Caco-2 (cell line): ENCODE measurements around the gene RLN3. TPM values are rescaled to one million over a fixed set of nuclear protein-coding genes. Genes with fewer than 3 reads are reported as not detected.

Experiments
- BruUV-seq: library from RNA; stranded (reverse); fragments of 400-500 nt; replicated peaks from 2 replicates; lab custom pipeline; 2021; lab: Mats Ljungman, UMichigan
- CTCF ChIA-PET: fragments of 300-600 bp; sonication (Branson Sonifier 250); formaldehyde crosslinking; loops from one replicate; lab custom pipeline; 2022; ENCODE audit warnings: antibody characterized with exemption; lab: Charles Lee
- POLR2A ChIA-PET: fragments of 300-600 bp; sonication (Branson Sonifier 250); formaldehyde crosslinking; loops from one replicate; lab custom pipeline; 2022; ENCODE audit warnings: antibody characterized with exemption; lab: Charles Lee
- DNase-seq, 2 experiments: peaks; one replicate each; pipeline versions ENCODE4 v3.0.0 to v3.0.0-alpha.2; 2020 to 2022
- H3K27me3 ChIP-seq: replicated peaks from 2 replicates; pipeline ENCODE4 v1.6.0; 2011; ENCODE audit warnings: low read length; ENCODE audit not compliant: control insufficient read depth, insufficient read depth
- H3K36me3 ChIP-seq: 2 replicates; pipeline ENCODE4 v1.5.1; 2011; ENCODE audit warnings: low read length; ENCODE audit not compliant: control insufficient read depth, insufficient read depth
- H3K4me1 ChIP-seq: fragments of 250-450 bp; sonication (Bioruptor Pico); 2 replicates; pipeline ENCODE4 v1.5.1; 2020; ENCODE audit warnings: mild to moderate bottlenecking
- H3K4me3 ChIP-seq: 2 replicates; pipeline ENCODE4 v1.5.1; 2011; ENCODE audit warnings: low read depth, mild to moderate bottlenecking, control low read depth, low read length
- H3K9me3 ChIP-seq: fragments of 250-450 bp; sonication (Bioruptor Pico); 2 replicates; pipeline ENCODE4 v1.5.1; 2020; ENCODE audit warnings: mild to moderate bottlenecking, moderate library complexity
- H3K27ac Mint-ChIP-seq: one replicate; pipeline ENCODE4 v1.8.0; 2022; ENCODE audit warnings: mixed read lengths; ENCODE audit not compliant: unreplicated experiment
- H3K27me3 Mint-ChIP-seq: one replicate; pipeline ENCODE4 v1.8.0; 2022; ENCODE audit warnings: mixed read lengths; ENCODE audit not compliant: insufficient read depth, unreplicated experiment
- H3K36me3 Mint-ChIP-seq: one replicate; pipeline ENCODE4 v1.8.0; 2022; ENCODE audit warnings: mild to moderate bottlenecking, mixed read lengths; ENCODE audit not compliant: insufficient read depth, unreplicated experiment
- H3K4me1 Mint-ChIP-seq: one replicate; pipeline ENCODE4 v1.8.0; 2022; ENCODE audit warnings: low read depth, mixed read lengths; ENCODE audit not compliant: unreplicated experiment
- H3K4me3 Mint-ChIP-seq: one replicate; pipeline ENCODE4 v1.8.0; 2022; ENCODE audit warnings: mild to moderate bottlenecking, moderate library complexity, mixed read lengths; ENCODE audit not compliant: unreplicated experiment
- H3K9me3 Mint-ChIP-seq: one replicate; pipeline ENCODE4 v1.8.0; 2022; ENCODE audit warnings: mixed read lengths; ENCODE audit not compliant: unreplicated experiment
- CTCF ChIP-seq, 2 experiments: fragments of 200-600 bp in 1 of 2; IDR thresholded peaks; 1 replicate in 1 of 2; 2 replicates in 1 of 2; pipeline versions ENCODE4 v1.5.1 to v1.8.0; 2011 to 2022; ENCODE audit warnings: antibody characterized with exemption in 1 of 2, control low read depth in 1 of 2, inconsistent platforms in 1 of 2, low read depth in 1 of 2, low read length in 1 of 2, mild to moderate bottlenecking in 1 of 2, moderate library complexity in 1 of 2; ENCODE audit not compliant: insufficient read depth in 1 of 2, severe bottlenecking in 1 of 2, unreplicated experiment in 1 of 2
- intact Hi-C: fragments of 100-400 bp; cut with micrococcal nuclease; formaldehyde crosslinking; loops from one replicate; pipeline ENCODE4 v1.10.0; 2022; ENCODE audit not compliant: unreplicated experiment
- total RNA-seq: library from RNA; stranded (reverse); gene quantifications from 2 replicates; pipeline ENCODE4 v1.2.3, GENCODE V29; 2022

Gene RLN3
- total RNA-seq, 1 experiment from 2014 or later = not detected

- CTCF ChIA-PET = no interaction called here
- no peaks in the 10 kb centered on the region for H3K27me3 Mint-ChIP-seq
- no peaks in the 10 kb centered on the region for H3K36me3 Mint-ChIP-seq
- POLR2A ChIA-PET = no interaction called here
- Histone ChIP-seq H3K9me3 (no peaks in the 10 kb centered on the region), H3K4me1 (no peaks in the 10 kb centered on the region), H3K27me3 (no peaks in the 10 kb centered on the region), H3K4me3 (no peak overlapping the region), H3K36me3 (no peaks in the 10 kb centered on the region; the same call in 1 of the 2 replicates)
- no peaks in the 10 kb centered on the region for H3K4me1 Mint-ChIP-seq
- no peak overlapping the region for H3K4me3 Mint-ChIP-seq
- H3K27ac Mint-ChIP-seq = no peak overlapping the region
- no TSS peak for BruUV-seq
- TF ChIP-seq CTCF (IDR thresholded peaks at IDR 0.05; ENCODE audit: insufficient read depth in 1 of 2, low read depth in 1 of 2, low read length in 1 of 2, severe bottlenecking in 1 of 2, unreplicated experiment in 1 of 2) = no peak
- intact Hi-C loops = no loop called here
- H3K9me3 Mint-ChIP-seq = no peaks in the 10 kb centered on the region
- no peak for DNase-seq
Measured at GRCh38 chr19:13999085-13999484, 28.9 kb upstream of the RLN3 start.

DNA sequence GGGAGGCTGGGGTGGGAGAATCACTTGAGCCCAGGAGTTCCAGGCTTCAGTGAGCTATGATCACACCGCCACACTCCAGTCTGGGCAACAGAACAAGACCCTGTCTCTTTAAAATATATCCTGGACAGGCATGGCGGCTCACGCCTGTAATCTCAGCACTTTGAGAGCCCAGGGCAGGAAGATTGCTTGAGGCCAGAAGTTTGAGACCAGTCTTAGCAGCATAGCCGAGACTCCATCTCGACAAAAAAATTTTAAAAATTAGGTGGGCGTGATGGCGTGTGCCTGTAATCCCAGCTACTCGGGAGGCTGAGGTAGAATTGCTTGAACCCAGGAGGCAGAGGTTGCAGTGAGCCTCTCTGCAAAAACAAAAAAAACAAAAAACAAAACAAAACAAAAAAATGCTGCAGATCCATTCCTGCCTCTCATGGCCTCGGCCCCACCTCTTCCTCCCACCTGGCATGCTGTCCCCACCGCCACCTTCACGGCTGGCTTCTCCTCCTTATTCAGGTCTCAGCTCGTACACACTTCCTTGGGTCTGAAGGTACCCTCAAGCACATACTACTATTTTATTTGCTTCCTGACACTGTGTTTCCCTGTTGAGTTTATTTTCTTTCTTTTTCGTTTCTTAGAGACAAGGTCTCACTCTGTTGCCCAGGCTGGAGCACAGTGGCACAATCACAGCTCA, 27.1 kb upstream of the RLN3 start:
- Mint-ChIP-seq H3K27ac (no peak overlapping the region), H3K27me3 (no peaks in the 10 kb centered on the region), H3K9me3 (no peaks in the 10 kb centered on the region), H3K36me3 (peaks cover 11% of the 10 kb centered on the region), H3K4me1 (no peaks in the 10 kb centered on the region), H3K4me3 (no peak overlapping the region)
- intact Hi-C loops = no loop called here
- Histone ChIP-seq H3K4me1 (no peaks in the 10 kb centered on the region), H3K36me3 (no peaks in the 10 kb centered on the region; the same call in 1 of the 2 replicates), H3K9me3 (no peaks in the 10 kb centered on the region), H3K27me3 (no peaks in the 10 kb centered on the region), H3K4me3 (no peak overlapping the region)
- CTCF ChIA-PET = no interaction called here
- POLR2A ChIA-PET = no interaction called here
- no peak for DNase-seq
- BruUV-seq = no TSS peak
- TF ChIP-seq CTCF (IDR thresholded peaks at IDR 0.05; ENCODE audit: insufficient read depth in 1 of 2, low read depth in 1 of 2, low read length in 1 of 2, severe bottlenecking in 1 of 2, unreplicated experiment in 1 of 2) = no peak

DNA sequence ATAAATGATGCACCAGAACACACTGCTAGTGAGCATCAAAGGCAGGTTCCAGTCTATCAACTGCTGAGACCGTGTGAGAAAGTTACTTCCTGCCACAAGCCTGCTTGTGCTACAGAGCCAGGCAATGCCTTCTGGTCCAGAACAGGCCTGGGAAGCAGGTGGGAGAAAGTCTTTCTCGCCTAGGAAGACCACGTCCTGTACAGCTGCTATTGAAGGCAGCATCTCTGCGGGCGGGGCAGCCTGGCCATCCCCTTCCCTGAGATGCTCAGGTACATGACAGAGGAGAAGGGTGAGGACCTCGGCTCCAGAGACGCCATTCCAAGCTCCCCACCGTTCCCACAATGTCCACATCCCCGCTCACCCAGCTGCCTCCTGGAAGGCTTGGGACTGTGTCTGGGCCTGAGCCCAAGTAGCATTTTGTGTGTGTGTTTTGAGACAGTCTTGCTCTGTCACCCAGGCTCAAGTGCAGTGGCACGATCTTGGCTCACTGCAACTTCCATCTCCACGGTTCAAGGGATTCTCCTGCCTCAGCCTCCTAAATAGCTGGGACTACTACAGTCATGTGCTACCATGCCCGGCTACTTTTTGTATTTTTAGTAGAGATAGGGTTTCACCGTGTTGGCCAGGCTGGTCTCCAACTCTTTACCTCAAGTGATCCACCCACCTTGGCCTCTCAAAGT, 25.2 kb upstream of the RLN3 start:
- H3K27me3 ChIP-seq = no peaks in the 10 kb centered on the region
- POLR2A ChIA-PET = no interaction called here
- H3K36me3 Mint-ChIP-seq = peaks cover 25% of the 10 kb centered on the region
- H3K27ac Mint-ChIP-seq = no peak overlapping the region
- no peaks in the 10 kb centered on the region for H3K4me1 Mint-ChIP-seq
- H3K9me3 Mint-ChIP-seq = no peaks in the 10 kb centered on the region
- CTCF ChIA-PET = no interaction called here
- TF ChIP-seq CTCF (IDR thresholded peaks at IDR 0.05; ENCODE audit: insufficient read depth in 1 of 2, low read depth in 1 of 2, low read length in 1 of 2, severe bottlenecking in 1 of 2, unreplicated experiment in 1 of 2) = no peak
- intact Hi-C loops = no loop called here
- no peaks in the 10 kb centered on the region; the same call in 1 of the 2 replicates for H3K36me3 ChIP-seq
- no peak overlapping the region for H3K4me3 ChIP-seq
- no peak for DNase-seq
- no peaks in the 10 kb centered on the region for H3K27me3 Mint-ChIP-seq
- no TSS peak for BruUV-seq
- no peaks in the 10 kb centered on the region for H3K9me3 ChIP-seq
- no peaks in the 10 kb centered on the region for H3K4me1 ChIP-seq
- H3K4me3 Mint-ChIP-seq = no peak overlapping the region
